Lower lobe of right lung (tissue), 2 donors: ENCODE measurements around the gene CCDC201. TPM values are rescaled to one million over a fixed set of nuclear protein-coding genes. Genes with fewer than 3 reads are reported as not detected.
A peak's percentile ranks its signal among the peaks of the same experiment; 100 is the strongest.

Experiments
- ATAC-seq, 2 donors: fragments of 200-7000 bp; cut with Tn5 transposase; one replicate each; pipeline ENCODE4 v1.9.1; 2020 to 2022; ENCODE audit warnings: mild to moderate bottlenecking in 2 of 2, moderate library complexity in 2 of 2
- DNase-seq: peaks from one replicate; pipeline ENCODE4 v3.0.0-alpha.2; 2020
- H3K27ac ChIP-seq: fragments of 200-600 bp; one replicate; pipeline ENCODE4 v1.8.0; 2022
- H3K27me3 ChIP-seq: fragments of 200-600 bp; one replicate; pipeline ENCODE4 v1.8.0; 2022; ENCODE audit warnings: low read depth
- H3K36me3 ChIP-seq: fragments of 200-600 bp; one replicate; pipeline ENCODE4 v1.8.0; 2022; ENCODE audit warnings: mild to moderate bottlenecking
- H3K4me1 ChIP-seq: fragments of 200-600 bp; one replicate; pipeline ENCODE4 v1.8.0; 2022
- H3K4me3 ChIP-seq: fragments of 200-600 bp; one replicate; pipeline ENCODE4 v1.8.0; 2022; ENCODE audit warnings: mild to moderate bottlenecking
- H3K9me3 ChIP-seq: fragments of 200-600 bp; one replicate; pipeline ENCODE4 v1.8.0; 2022
- intact Hi-C: fragments of 100-400 bp; cut with DNase I; formaldehyde crosslinking; loops from one replicate; pipeline ENCODE4 v1.11.0; 2022
- total RNA-seq: library from RNA; stranded (reverse); fragmentation: NEBNext Ultra II Directional; extraction: Animal tissue kit (Norgen Biotek cat#: 25700); gene quantifications from one replicate; pipeline ENCODE4 v1.2.1, GENCODE V29; 2021
- TF ChIP-seq, protein P1 (sequence below): fragments of 200-600 bp; IDR thresholded peaks from one replicate; pipeline ENCODE4 v1.8.0; 2022; ENCODE audit warnings: antibody characterized with exemption, mild to moderate bottlenecking
- donor health status: DM: no; HTN: yes; CAD: no; lungs with severe emphysema.

The CCDC201 gene
- total RNA-seq, 1 donor from 2014 or later = not detected

DNA sequence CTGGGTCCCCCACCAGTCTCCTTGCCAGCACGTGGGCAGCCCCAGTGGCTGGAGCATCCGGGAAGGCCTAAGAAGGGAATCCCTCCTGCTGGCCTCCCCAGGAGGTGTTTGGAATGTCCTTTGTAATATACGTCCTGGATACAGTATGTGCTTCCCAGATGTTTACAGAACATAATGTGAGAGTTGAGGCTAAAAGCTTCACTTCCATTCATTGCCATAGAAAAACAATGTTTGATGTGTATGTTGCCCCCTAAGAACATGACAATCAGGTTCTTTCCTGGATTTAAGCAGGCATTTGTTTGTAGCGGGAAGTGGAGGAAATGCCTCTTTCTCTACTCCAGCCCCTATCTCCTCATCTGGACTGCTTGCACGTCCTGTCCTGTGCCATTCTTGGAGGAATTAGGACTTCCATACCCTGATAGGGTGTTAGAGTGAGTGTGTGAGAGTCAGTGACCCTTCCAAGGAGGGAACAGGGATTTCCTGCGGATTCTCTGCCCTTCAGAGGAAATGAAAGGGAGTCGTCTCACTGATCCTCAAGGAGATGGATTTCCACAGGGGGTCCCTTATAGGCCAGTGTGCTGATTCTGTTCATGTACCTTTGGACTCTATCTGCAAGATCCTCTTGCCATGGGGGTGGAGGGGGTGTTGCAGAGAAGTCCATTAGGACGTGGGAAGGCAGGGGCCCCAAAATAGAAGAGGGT, 16.6 kb upstream of the CCDC201 start:
- no peak overlapping the region for H3K27ac ChIP-seq
- no peaks in the 10 kb centered on the region for H3K9me3 ChIP-seq
- peaks cover 54% of the 10 kb centered on the region for H3K27me3 ChIP-seq
- TF ChIP-seq, protein P1, sequence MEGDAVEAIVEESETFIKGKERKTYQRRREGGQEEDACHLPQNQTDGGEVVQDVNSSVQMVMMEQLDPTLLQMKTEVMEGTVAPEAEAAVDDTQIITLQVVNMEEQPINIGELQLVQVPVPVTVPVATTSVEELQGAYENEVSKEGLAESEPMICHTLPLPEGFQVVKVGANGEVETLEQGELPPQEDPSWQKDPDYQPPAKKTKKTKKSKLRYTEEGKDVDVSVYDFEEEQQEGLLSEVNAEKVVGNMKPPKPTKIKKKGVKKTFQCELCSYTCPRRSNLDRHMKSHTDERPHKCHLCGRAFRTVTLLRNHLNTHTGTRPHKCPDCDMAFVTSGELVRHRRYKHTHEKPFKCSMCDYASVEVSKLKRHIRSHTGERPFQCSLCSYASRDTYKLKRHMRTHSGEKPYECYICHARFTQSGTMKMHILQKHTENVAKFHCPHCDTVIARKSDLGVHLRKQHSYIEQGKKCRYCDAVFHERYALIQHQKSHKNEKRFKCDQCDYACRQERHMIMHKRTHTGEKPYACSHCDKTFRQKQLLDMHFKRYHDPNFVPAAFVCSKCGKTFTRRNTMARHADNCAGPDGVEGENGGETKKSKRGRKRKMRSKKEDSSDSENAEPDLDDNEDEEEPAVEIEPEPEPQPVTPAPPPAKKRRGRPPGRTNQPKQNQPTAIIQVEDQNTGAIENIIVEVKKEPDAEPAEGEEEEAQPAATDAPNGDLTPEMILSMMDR = no peak
- peaks cover 8% of the 10 kb centered on the region for H3K4me1 ChIP-seq
- intact Hi-C loops = no loop called here
- DNase-seq (no peak), ATAC-seq (no peak)
- no peak overlapping the region for H3K4me3 ChIP-seq
- H3K36me3 ChIP-seq = no peaks in the 10 kb centered on the region

DNA sequence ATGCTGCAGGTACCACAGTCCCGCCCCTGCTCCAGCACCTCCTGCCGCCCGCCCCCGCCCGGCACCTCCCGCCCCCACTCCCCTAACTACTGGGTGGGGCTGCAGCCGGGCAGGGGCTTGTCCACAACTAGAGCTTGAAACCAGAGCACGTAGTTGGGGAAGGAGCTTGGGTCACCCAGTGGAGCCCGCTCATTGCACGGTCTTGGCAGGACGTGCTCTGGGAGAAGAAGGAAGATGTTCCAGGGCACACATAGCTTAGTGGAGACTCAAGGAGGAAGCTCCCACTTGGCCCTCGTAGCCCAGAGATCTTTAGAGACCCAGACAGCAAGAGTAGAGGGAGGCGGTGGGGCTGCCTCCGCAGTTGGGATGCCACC, 16.1 kb upstream of the CCDC201 start:
- DNase-seq (no peak), ATAC-seq (peak in 1 of 2 donors; percentile 9)
- Histone ChIP-seq H3K27ac (no peak overlapping the region), H3K4me1 (peaks cover 8% of the 10 kb centered on the region), H3K9me3 (no peaks in the 10 kb centered on the region), H3K36me3 (no peaks in the 10 kb centered on the region), H3K4me3 (peak overlapping the region; percentile 29), H3K27me3 (peaks cover 54% of the 10 kb centered on the region)
- TF ChIP-seq, protein P1 = no peak
- intact Hi-C loops = no loop called here

DNA sequence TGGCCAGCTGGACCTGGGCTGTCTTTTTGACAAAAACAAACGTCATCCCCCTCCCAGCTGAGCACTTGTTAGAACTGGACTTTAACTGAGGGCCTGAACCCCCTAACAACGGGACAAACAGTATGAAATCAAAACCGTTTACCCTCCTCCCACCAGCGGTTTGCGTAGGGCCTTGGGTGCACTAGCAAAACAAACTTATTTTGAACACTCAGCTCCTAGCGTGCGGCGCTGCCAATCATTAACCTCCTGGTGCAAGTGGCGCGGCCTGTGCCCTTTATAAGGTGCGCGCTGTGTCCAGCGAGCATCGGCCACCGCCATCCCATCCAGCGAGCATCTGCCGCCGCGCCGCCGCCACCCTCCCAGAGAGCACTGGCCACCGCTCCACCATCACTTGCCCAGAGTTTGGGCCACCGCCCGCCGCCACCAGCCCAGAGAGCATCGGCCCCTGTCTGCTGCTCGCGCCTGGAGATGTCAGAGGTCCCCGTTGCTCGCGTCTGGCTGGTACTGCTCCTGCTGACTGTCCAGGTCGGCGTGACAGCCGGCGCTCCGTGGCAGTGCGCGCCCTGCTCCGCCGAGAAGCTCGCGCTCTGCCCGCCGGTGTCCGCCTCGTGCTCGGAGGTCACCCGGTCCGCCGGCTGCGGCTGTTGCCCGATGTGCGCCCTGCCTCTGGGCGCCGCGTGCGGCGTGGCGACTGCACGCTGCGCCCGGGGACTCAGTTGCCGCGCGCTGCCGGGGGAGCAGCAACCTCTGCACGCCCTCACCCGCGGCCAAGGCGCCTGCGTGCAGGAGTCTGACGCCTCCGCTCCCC, 15.5 kb upstream of the CCDC201 start, which contains the start of gene IGFBP1:
Gene IGFBP1, plus strand, starts transcription at position 304 of the 808 bp plus-strand sequence. Its CDS starts 165 bp downstream, at position 469.
- Histone ChIP-seq H3K27ac (no peak within 1 kb of the TSS), H3K4me3 (peak within 1 kb of the TSS; percentile 29), H3K27me3 (peaks cover 54% of the 10 kb centered on the region), H3K4me1 (peaks cover 8% of the 10 kb centered on the region), H3K36me3 (no peaks in the 10 kb centered on the region), H3K9me3 (no peaks in the 10 kb centered on the region)
- intact Hi-C loops = no loop called here
- DNase-seq = no peak
- ATAC-seq = peak; percentile 21 to 35
- TF ChIP-seq, protein P1 = no peak

DNA sequence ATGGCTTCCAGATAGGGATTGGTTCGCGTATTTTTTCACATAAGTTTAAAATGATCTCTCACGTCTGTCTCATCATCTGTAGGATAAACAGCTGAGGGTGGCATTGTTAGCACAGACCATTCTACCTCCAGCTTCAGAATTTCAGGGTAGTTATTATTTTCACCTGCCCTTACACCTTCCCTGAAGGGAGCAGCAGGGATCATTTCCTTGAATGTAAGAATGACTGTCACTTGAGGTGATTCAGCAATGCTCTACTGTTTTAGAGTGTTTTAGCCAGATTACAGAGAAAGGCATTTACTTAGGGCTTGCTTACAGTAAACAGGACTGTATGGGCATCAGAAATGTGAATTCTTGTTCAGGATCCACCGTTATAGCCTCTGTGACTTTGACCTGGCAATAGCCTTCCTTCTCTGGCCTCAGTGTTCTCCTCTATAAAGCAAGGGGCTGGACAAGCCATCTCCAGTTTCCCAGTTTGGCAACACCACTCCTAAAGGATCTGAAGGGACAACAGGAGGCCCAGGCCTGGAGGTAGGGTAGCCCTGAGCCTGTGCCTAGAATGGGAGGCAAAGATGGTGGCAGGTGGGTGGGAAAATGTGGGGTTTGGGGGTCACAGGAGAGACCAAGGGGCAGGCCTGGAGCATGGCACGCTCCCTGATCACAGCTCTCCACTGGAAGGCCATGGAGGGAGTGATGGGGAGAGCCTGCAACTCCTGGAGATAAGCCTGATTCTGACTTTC, 14.2 kb upstream of the CCDC201 start:
- peaks cover 54% of the 10 kb centered on the region for H3K27me3 ChIP-seq
- H3K4me1 ChIP-seq = peaks cover 8% of the 10 kb centered on the region
- H3K9me3 ChIP-seq = no peaks in the 10 kb centered on the region
- intact Hi-C loops = no loop called here
- no peak overlapping the region for H3K27ac ChIP-seq
- H3K4me3 ChIP-seq = no peak overlapping the region
- no peak for ATAC-seq
- H3K36me3 ChIP-seq = no peaks in the 10 kb centered on the region
- no peak for DNase-seq
- TF ChIP-seq, protein P1 = no peak

DNA sequence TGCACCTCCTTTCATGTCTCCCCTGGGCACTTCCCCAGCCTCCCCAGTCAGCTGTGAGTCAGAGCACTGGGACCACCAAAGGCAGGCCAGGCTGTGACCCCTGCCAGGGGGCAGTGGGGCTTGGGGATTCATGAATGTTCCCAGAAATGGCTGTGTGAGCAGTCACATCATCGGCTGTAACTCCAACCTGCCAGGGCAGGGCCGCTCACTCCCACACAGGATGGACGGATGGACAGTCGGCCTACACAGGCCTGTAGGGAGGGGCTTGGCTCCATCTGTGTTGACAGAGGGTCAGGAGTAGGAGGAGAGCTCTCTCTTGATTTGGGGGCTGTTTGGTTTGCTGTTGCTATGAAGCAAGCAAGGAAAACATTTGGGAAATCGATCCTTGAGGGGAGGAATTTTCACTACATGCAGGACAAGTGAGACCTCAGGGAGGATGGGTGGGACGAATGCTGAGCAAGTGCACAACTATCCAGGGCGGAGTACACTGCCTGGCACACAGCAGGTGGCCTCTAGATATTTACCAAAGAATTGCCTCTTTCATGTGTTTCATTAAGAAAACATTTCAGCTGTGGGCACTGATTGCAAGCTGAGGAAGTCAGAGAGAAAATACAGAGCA, 12.5 kb upstream of the CCDC201 start:
- Histone ChIP-seq H3K36me3 (no peaks in the 10 kb centered on the region), H3K4me1 (peaks cover 8% of the 10 kb centered on the region), H3K4me3 (no peak overlapping the region), H3K9me3 (no peaks in the 10 kb centered on the region), H3K27me3 (peaks cover 50% of the 10 kb centered on the region), H3K27ac (no peak overlapping the region)
- intact Hi-C loops = no loop called here
- no peak for ATAC-seq
- no peak for DNase-seq
- TF ChIP-seq, protein P1 = no peak
